ENCODE measurements around the gene IFT25. TPM values are rescaled to one million over a fixed set of nuclear protein-coding genes. Genes with fewer than 3 reads are reported as not detected.

The IFT25 gene
- total RNA-seq, 4 donors from 2014 or later: 17.7 to 27.1 (median 21.3) TPM

DNA sequence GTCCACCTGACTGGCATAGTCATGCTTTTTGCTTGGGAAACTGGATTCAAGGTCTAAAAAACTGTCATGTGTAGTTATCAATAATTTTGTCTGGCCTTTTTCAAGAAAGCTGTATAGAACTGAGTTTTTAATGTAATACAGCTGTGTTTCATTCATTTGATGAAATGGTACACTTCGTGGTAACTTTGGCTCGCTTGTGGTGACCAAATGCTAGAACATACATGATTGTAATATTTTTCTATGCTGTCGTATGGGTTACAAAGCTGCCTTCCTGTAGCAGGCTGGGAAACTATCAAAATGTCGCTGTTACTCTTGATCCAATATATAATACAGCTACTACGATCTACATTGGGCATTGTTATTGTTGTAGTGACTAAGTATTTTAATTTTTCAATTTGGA, 2.8 kb upstream of the IFT25 start:
- 69 to 76% methylated on average over 4 to 5 of the region's 5 CpGs for WGBS, 2 donors (ENCODE audit: low coverage in 1 of 2)
- TF ChIP-seq EP300 (IDR thresholded peaks at IDR 0.05): no peak
- no peak for TF ChIP-seq POLR2A (IDR thresholded peaks at IDR 0.05)
- TF ChIP-seq, protein P1, sequence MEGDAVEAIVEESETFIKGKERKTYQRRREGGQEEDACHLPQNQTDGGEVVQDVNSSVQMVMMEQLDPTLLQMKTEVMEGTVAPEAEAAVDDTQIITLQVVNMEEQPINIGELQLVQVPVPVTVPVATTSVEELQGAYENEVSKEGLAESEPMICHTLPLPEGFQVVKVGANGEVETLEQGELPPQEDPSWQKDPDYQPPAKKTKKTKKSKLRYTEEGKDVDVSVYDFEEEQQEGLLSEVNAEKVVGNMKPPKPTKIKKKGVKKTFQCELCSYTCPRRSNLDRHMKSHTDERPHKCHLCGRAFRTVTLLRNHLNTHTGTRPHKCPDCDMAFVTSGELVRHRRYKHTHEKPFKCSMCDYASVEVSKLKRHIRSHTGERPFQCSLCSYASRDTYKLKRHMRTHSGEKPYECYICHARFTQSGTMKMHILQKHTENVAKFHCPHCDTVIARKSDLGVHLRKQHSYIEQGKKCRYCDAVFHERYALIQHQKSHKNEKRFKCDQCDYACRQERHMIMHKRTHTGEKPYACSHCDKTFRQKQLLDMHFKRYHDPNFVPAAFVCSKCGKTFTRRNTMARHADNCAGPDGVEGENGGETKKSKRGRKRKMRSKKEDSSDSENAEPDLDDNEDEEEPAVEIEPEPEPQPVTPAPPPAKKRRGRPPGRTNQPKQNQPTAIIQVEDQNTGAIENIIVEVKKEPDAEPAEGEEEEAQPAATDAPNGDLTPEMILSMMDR (IDR thresholded peaks at IDR 0.05): no peak
- TF ChIP-seq POLR2AphosphoS5 (IDR thresholded peaks at IDR 0.05): no peak
- H3K4me3 ChIP-seq: no peak overlapping the region
- peaks cover 0 to 68% (median 17%) of the 10 kb centered on the region in 3 donors for H3K4me1 ChIP-seq
- ATAC-seq: no peak
- no peaks in the 10 kb centered on the region for H3K27me3 ChIP-seq
- no peaks in the 10 kb centered on the region for H3K9me3 ChIP-seq
- peak overlapping the region in 2 of 4 donors; percentile 42 to 89 for H3K27ac ChIP-seq
- peaks cover 0 to 18% of the 10 kb centered on the region in 2 donors for H3K36me3 ChIP-seq

DNA sequence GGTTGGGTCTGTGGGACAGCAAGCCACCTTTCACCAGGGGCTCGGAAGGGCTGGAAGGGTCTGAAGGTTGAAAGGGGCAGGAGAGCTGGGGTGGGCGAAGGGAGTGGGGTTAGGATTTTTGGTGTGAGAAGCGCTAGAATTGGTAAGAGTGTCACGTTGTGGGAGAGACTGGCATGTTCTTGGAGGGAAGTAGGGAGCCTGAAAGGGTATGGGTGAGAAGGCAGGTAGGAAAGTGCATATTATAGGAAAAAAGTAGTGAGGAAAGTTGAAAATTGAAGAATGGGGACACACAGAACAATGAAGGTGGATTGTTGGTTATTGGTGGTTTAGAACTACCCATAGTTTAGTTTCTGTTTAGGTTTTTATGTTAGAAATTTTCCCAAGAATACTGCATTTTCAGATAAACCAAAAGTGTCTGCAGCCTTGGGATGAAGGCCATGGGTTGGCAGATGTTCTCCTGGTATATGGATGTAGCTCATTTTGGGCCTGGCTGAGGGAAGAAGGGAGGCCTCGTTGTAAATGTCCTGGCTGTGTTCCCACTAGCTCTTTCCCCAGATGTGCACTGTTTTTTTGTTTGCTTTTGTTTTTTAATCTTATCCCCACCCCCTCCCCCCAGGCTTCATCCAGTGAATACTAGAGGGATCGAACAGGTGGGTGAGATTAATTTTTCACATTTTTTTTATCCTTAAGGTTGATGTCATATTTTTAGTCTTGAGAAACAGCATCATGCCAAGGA, 1.8 kb upstream of the IFT25 start:
- no peak for TF ChIP-seq POLR2AphosphoS5 (IDR thresholded peaks at IDR 0.05)
- TF ChIP-seq EP300 (IDR thresholded peaks at IDR 0.05): no peak
- TF ChIP-seq, protein P1 (IDR thresholded peaks at IDR 0.05): no peak
- TF ChIP-seq POLR2A (IDR thresholded peaks at IDR 0.05): no peak
- ATAC-seq: no peak
- H3K4me1 ChIP-seq: peaks cover 0 to 71% (median 17%) of the 10 kb centered on the region in 3 donors
- no peaks in the 10 kb centered on the region for H3K9me3 ChIP-seq
- H3K4me3 ChIP-seq: peak overlapping the region; percentile 69 to 82
- H3K36me3 ChIP-seq: peaks cover 0 to 9% of the 10 kb centered on the region in 2 donors
- peak overlapping the region in 3 of 4 donors; percentile 89 to 98 (median 93) for H3K27ac ChIP-seq
- H3K27me3 ChIP-seq: no peaks in the 10 kb centered on the region
- WGBS, 2 donors (ENCODE audit: low coverage in 1 of 2): 29 to 46% methylated on average over 5 to 6 of the region's 6 CpGs

DNA sequence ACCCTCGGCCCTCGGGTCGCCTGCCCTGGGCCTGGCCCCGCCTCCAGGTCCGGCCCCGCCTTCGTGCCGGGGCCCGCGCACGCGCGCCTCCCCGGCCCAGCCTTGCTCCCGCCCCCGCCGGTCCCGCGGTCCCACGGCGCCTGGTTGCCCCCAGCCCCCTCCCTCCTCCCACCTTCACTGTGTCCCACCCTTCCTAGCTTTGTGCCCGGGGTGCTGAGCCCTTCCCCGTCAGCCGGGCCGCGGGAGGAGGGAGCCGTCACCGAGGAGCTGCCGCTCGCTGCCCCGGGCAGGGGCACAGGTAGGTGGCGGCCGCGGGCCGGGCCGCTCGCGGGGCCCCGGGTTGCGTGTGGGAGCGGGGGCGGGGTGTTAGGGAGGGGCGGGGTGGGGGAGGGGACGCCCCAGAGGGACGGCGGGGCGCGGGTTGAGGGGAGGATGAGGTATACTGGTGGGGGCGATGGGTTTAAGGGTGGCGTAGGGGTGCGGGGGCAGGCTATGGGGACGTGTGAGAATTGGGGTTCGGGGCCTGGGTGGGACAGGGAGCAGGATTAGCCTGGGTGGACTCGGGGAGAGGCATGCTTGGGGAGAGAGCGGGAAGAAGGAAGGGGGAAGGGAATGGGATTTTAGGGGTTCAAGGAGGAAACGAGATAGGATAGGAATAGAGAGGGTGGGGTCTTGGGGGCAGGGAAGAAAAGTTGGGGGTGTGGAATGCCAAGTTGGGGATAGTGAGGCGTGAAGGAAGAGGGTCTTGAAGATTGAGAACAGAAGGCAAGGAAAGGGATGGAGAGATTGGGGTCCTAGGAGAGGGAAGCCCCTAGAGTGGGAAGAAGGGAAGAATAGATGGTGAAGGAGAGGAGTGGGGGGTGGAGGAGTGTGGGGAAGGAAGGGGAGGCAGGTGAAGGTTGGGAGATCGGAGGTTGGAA, 1.0 kb upstream of the IFT25 start, which contains the start of gene LRRC42:
Gene LRRC42, plus strand, starts transcription at position 99 of the 920 bp plus-strand sequence. CDS start 5,650 bp downstream, outside the sequence.
- Histone ChIP-seq H3K36me3 (peaks cover 0 to under 1% of the 10 kb centered on the region in 2 donors), H3K27ac (peak within 1 kb of the TSS; percentile 51 to 98 (median 91)), H3K4me1 (peaks cover 0 to 72% (median 17%) of the 10 kb centered on the region in 3 donors), H3K9me3 (no peaks in the 10 kb centered on the region), H3K27me3 (no peaks in the 10 kb centered on the region), H3K4me3 (peak within 1 kb of the TSS; percentile 69 to 82)
- WGBS, 2 donors (ENCODE audit: low coverage in 1 of 2): 3 to 5% methylated on average over 3 to 15 of the region's 58 CpGs
- TF ChIP-seq POLR2A (IDR thresholded peaks at IDR 0.05) (peak in 1 of 2 donors; percentile 28), EP300 (IDR thresholded peaks at IDR 0.05) (no peak)
- TF ChIP-seq, protein P1 (IDR thresholded peaks at IDR 0.05): peak in 2 of 4 experiments; percentile 34 to 77
- peak; percentile 90 for ATAC-seq

DNA sequence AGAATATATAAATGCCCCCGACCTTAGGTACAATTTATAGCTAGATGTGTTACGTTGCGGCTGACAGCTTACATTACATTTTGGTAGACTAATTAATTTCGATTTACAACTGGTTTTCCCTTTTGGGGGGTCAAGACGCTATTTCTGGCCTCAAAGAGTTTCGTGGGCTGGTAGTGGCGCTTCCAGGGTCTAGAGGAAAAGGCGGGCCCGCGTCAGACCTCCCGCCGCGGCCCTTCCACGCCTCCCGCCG, 391 bp downstream of the IFT25 start:
- no peak for TF ChIP-seq POLR2A (IDR thresholded peaks at IDR 0.05)
- TF ChIP-seq, protein P1 (IDR thresholded peaks at IDR 0.05): no peak
- no peak for TF ChIP-seq POLR2AphosphoS5 (IDR thresholded peaks at IDR 0.05)
- TF ChIP-seq EP300 (IDR thresholded peaks at IDR 0.05): no peak
- Histone ChIP-seq H3K4me1 (peaks cover 0 to 65% (median 17%) of the 10 kb centered on the region in 3 donors), H3K27me3 (no peaks in the 10 kb centered on the region), H3K9me3 (no peaks in the 10 kb centered on the region), H3K27ac (peak overlapping the region; percentile 51 to 98 (median 91)), H3K36me3 (no peaks in the 10 kb centered on the region), H3K4me3 (peak overlapping the region; percentile 56 to 82)
- 0% methylated on average over 15 to 16 of the region's 16 CpGs for WGBS, 2 donors (ENCODE audit: low coverage in 1 of 2)
- ATAC-seq: no peak

Measured in gastroesophageal sphincter (tissue), 4 donors.